Endometrium (tissue), 2 donors: ENCODE data around the gene SLC8A2.

Source experiments
- FAIRE-seq: peaks from 2 replicates; lab custom pipeline; 2012; peaks lifted over from hg19 to GRCh38; lab: Jason Lieb, UNC
- donor health status: control.
- donor health status: control.

Gene SLC8A2, protein sequence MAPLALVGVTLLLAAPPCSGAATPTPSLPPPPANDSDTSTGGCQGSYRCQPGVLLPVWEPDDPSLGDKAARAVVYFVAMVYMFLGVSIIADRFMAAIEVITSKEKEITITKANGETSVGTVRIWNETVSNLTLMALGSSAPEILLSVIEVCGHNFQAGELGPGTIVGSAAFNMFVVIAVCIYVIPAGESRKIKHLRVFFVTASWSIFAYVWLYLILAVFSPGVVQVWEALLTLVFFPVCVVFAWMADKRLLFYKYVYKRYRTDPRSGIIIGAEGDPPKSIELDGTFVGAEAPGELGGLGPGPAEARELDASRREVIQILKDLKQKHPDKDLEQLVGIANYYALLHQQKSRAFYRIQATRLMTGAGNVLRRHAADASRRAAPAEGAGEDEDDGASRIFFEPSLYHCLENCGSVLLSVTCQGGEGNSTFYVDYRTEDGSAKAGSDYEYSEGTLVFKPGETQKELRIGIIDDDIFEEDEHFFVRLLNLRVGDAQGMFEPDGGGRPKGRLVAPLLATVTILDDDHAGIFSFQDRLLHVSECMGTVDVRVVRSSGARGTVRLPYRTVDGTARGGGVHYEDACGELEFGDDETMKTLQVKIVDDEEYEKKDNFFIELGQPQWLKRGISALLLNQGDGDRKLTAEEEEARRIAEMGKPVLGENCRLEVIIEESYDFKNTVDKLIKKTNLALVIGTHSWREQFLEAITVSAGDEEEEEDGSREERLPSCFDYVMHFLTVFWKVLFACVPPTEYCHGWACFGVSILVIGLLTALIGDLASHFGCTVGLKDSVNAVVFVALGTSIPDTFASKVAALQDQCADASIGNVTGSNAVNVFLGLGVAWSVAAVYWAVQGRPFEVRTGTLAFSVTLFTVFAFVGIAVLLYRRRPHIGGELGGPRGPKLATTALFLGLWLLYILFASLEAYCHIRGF

DNA sequence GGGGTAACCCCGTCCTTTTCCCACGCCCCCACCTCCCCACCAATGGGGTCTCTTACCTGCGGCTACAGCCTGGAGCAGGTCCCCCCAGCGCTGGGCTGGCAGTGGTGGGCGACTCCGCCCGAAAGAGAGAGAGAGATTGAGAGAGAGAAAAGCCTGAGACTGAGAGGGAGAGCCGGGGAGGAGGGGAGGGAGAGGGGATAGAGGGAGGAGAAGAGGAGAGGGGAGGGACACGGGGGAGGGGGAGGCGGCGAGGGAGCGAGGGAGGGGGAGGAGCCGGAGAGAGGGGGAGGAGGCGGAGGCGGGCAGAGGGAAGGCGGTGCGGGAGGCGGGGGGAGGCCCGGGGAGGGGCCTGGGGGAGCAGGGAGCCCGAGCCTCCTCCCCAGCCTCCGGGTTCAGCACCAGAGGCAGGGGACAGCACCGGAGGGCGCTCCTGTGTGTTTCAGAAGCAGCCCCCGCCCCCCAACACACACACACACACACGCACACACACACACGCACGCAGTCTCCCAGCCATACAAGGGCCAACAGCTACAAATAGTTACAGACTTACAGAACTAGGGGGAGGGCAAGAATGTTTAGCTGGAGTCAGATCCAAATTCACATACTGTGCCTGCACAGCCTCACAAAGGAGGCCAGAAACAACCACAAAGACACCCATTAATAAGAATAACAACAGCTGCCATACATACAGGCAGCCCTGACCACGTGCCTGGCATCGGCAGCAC, at the start of gene SLC8A2:
Gene SLC8A2 (minus strand): TSS at position 161 of the 725 bp plus-strand sequence. CDS start 5,490 bp downstream, outside the sequence.
- FAIRE-seq: no peak

GRCh38 chr19:47520839-47521238, 49.1 kb upstream of the SLC8A2 start:
- no peak for FAIRE-seq

DNA sequence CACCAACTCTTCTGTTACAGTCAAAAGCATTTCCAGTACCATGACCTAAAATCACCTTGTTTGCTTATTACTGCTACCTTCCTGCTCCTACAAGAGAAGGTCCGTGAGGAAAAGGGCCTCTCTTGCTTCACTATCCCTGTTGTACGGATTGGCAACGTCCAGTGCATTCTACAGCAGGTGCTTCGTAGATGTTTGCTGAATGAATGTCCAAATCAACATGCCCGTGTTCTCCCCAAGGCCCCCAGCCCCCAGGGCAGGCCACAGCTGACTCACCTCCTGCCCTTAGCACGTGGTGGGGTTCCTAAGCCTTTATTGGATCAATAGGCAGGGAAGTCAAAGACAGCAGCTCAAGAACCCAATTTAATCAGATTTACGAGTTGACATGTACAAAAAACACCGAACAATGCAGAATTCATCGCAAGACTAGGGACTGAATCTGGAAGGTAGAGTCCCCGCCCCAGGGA, 48.7 kb upstream of the SLC8A2 start:
- no peak for FAIRE-seq

DNA sequence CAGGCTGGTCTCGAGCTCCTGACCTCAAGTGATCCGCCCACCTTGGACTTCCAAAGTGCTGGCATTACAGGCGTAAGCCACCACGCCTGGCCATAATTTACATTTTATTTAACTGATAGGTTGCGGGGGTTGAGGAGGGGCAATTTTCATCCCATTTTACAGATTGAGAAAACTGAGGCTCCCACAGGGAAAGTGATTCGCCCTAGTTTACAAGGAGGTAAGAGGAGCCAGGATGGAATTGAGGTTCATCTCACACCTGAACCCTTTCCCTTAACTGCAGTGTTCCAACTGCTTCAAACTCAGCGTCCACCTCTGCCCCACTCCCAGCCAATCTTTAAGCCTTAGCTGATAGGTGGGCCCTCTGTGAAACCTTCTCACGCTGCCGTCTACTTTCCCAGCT, 47.2 kb upstream of the SLC8A2 start:
- no peak for FAIRE-seq

- no peak for FAIRE-seq
Observed at GRCh38 chr19:47518139-47518538, 46.4 kb upstream of the SLC8A2 start.

GRCh38 chr19:47514869-47515588, 43.3 kb upstream of the SLC8A2 start, which contains the start of gene NAPA:
Gene NAPA, minus strand, starts transcription at chr19:47515063. Its CDS starts 123 bp downstream, at chr19:47514940.
- peak; percentile 99 for FAIRE-seq

DNA sequence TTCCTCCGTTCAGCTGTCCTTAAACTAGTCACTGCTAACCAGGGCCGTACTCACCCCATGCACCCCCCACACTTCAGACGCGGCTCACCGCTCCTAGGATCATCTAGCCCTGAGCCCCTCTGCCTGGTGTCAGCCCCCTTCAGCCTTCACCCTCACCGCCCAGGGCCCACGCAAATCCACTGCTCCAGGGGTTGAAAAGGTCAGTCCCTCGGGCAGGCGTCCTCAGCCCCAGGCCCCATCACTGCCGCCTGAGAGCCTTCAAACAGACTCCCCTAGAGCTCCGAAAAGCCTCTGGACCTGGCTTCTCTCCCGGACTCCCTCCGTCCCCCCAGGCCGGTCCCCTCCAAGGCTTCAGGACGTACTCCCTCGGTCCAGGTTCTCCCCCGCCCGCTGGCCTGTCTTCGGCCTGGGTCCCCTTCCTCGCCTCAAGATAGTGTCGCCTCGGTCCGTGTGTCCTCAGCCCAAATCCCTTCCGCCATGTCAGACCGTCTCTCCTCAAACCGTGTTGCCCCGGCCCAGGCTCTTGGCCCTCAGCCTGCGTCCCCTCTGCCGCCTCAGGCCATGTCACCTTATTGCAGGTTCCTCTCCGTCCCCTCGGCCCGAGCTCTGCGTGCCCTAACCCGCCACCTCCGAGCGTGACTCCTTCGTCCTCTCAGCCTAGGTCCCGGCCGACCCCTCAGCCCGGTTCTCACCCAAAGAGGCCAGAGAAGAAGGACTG, 42.6 kb upstream of the SLC8A2 start:
- no peak for FAIRE-seq

- FAIRE-seq: no peak
Observed at GRCh38 chr19:47512948-47513319, 41.2 kb upstream of the SLC8A2 start.

GRCh38 chr19:47512183-47512947, 40.7 kb upstream of the SLC8A2 start:
- no peak for FAIRE-seq

GRCh38 chr19:47511681-47512080, 40.0 kb upstream of the SLC8A2 start:
- FAIRE-seq: no peak

- FAIRE-seq: no peak
Observed at GRCh38 chr19:47511128-47511517, 39.4 kb upstream of the SLC8A2 start.

DNA sequence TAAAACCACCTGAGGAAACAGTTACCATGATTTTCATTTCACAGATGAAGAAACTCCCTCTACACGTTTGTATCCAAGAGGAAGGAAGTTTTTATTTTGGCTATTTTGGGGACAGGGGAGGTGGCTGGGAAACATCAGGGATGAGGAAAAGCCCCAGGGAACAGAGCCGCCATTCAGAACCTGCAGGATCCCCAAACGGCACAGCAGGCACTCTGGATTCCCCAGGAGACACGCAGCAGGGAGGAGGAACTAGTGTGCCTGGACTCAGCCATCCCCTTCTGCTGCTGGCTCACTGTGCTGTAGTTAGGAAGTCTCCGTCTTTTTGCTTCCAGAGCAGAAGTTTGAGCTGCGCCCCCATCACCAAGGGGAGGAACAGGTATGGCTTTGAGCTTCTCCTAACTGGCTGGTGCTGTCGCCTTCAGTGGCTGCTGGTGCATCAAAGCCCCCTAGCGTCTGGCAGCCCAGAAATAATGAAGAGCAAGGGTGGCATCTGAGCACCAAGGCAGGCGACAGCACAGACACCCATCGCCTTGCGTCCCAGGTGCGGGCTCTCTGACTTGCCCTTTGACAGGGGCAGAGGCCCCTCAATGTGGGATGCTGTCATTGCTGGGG, 38.9 kb upstream of the SLC8A2 start:
- no peak for FAIRE-seq

GRCh38 chr19:47509973-47510372, 38.3 kb upstream of the SLC8A2 start:
- no peak for FAIRE-seq

DNA sequence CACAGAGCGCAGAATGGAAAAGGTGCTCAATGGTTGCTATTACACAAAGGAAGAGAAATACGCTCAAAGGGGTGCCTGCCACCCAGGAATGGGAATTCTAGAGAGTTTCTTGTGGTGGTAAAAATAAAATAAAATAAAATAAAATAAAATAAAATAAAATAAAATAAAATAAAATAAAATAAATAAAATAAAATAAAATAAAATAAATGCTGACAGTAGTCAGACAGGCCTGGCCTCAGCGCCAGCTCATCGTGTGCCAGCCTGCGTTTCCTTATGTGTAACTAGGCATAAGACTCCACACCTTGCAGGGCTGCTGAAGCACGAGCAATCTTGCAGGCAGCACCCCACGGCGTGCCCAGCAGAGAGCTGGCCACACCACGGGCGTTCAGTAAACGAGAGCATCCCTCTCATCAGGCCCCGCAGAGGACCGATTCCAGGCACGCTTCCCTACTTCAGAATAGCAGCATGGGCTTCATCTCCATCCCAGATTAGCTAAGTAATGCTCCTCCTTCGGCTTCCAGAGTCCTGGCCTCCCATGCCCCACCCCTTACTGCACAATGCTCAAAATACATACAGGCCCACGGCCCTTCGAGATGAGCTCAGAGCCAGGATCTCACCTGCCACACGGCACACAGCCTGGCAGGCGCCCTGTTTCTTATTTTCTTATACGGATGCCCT, 37.6 kb upstream of the SLC8A2 start:
- FAIRE-seq: no peak

DNA sequence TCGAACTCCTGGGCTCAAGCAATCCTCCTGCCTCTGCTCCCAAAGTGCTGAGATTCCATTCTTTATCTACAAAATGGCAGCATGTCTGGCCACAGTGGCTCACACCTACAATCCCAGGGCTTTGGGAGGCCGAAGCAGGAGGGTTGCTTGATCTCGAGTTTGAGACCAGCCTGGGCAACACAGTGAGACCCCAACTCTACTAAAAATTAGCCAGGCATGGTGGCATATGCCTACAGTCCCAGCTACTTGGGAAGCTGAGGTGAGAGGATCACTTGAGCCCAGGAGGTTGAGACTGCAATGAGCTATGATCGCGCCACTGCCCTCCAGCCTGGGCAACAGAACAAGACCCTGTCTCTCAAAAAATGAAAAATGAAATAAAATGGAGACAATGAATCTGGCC, 37.0 kb upstream of the SLC8A2 start:
- no peak for FAIRE-seq

- no peak for FAIRE-seq
Observed at GRCh38 chr19:47507924-47508553, 36.3 kb upstream of the SLC8A2 start.

DNA sequence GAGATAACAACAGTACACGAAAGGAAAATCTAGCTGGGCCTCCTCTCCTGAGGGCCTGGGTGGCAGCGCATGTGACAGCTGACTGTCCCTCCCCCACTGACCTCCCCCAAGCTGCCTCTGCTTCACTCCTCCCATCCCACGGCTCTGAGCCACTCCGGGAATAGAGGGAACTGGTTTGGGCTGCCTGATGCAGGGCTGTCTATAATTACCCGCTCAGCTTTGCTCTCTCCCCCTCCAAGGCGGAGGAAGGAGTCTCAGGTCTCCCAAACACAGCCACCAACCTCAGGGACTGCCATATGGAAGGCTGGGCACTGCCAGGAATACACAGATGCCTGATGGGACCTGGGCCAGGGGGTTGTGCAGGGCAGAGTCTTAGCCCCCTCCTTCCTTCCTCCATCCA, 35.3 kb upstream of the SLC8A2 start:
- no peak for FAIRE-seq

DNA sequence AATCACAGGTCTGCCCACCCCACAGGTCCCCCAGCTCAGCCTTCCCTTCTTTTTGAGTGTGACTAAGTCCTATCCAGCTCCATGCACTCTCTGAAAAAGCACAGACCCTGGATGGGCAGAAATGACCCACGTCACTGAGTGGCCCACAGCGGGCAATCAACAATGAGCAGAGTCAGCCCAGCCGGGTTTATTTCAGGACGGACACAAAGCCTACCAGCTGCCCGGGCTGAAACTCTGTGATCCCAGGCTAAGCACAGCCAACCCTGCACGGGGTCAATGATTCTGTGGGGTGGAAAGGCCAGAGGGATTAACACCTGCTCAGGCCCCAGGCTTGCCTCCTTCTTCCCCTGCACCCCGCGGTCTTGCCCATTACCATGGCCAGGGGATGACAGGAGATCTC, 34.8 kb upstream of the SLC8A2 start:
- no peak for FAIRE-seq

DNA sequence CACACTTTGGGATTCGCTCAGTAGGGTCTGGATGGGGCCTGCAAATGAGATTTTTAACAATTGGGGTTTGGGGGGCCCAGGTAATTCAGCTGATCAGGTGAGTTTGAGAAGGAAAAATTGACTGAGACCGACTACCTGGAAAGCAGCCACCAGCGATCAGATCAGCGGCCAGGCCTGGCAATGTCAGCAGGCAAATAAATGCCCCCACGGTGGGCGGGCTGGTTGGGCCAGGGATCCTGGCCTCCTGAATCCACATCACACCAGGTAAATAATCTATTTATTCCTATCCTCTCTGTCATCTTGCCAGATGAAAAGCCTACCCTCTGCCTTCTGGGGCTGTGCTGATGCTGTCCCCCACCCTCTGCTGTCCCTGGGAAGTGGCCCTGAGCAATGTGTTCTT, 33.8 kb upstream of the SLC8A2 start:
- FAIRE-seq: no peak
